Ishikawa (cell line): ENCODE results near the gene ACTRT2.

Source experiments
- TCF12 ChIP-seq: IDR thresholded peaks from 2 replicates; pipeline ENCODE4 v1.6.1; 2012; ENCODE audit warnings: low read depth
- TF ChIP-seq, protein P1 (sequence below): IDR thresholded peaks from 2 replicates; pipeline ENCODE4 v1.6.1; 2012
- TF ChIP-seq, protein P2 (sequence below): IDR thresholded peaks from 2 replicates; pipeline ENCODE4 v1.6.1; 2012; ENCODE audit warnings: low read depth, mild to moderate bottlenecking

DNA sequence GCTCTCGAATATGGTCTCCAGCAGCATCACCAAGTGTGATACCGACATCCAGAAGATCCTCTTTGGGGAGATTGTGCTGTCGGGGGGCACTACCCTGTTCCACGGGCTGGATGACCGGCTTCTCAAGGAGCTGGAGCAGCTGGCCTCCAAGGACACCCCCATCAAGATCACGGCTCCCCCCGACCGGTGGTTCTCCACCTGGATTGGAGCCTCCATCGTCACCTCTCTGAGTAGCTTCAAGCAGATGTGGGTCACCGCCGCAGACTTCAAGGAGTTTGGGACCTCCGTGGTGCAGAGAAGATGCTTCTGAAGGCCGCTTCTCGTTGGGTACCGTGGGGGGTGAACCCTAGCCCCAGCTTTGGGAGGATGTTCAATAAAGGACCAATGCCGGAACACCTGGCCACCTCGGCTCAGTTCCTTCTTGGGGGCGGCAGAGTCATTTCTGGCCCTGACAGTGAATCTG, 1.3 kb downstream of the ACTRT2 start:
- TF ChIP-seq, protein P1, sequence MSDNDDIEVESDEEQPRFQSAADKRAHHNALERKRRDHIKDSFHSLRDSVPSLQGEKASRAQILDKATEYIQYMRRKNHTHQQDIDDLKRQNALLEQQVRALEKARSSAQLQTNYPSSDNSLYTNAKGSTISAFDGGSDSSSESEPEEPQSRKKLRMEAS = no peak
- TF ChIP-seq TCF12 = no peak
- TF ChIP-seq, protein P2, sequence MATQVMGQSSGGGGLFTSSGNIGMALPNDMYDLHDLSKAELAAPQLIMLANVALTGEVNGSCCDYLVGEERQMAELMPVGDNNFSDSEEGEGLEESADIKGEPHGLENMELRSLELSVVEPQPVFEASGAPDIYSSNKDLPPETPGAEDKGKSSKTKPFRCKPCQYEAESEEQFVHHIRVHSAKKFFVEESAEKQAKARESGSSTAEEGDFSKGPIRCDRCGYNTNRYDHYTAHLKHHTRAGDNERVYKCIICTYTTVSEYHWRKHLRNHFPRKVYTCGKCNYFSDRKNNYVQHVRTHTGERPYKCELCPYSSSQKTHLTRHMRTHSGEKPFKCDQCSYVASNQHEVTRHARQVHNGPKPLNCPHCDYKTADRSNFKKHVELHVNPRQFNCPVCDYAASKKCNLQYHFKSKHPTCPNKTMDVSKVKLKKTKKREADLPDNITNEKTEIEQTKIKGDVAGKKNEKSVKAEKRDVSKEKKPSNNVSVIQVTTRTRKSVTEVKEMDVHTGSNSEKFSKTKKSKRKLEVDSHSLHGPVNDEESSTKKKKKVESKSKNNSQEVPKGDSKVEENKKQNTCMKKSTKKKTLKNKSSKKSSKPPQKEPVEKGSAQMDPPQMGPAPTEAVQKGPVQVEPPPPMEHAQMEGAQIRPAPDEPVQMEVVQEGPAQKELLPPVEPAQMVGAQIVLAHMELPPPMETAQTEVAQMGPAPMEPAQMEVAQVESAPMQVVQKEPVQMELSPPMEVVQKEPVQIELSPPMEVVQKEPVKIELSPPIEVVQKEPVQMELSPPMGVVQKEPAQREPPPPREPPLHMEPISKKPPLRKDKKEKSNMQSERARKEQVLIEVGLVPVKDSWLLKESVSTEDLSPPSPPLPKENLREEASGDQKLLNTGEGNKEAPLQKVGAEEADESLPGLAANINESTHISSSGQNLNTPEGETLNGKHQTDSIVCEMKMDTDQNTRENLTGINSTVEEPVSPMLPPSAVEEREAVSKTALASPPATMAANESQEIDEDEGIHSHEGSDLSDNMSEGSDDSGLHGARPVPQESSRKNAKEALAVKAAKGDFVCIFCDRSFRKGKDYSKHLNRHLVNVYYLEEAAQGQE = no peak
